Measurements from ENCODE around the gene ACKR4.
"Not testable (repeated sequence)": the region's sequence is repeated elsewhere in the genome, so short reads cannot be mapped to it uniquely, and the experiment has no call there.

The ACKR4 gene

GRCh38 chr3:132596816-132597433 lies at the start of gene ACKR4:
Gene ACKR4, plus strand, starts transcription at chr3:132597270. Its CDS starts 3,128 bp downstream, at chr3:132600398.
- DNase-seq (ENCODE audit: low spot score) = no peak

GRCh38 chr3:132549169-132549568 lies 47.9 kb upstream of the ACKR4 start:
- no peak for DNase-seq (ENCODE audit: low spot score)

DNA sequence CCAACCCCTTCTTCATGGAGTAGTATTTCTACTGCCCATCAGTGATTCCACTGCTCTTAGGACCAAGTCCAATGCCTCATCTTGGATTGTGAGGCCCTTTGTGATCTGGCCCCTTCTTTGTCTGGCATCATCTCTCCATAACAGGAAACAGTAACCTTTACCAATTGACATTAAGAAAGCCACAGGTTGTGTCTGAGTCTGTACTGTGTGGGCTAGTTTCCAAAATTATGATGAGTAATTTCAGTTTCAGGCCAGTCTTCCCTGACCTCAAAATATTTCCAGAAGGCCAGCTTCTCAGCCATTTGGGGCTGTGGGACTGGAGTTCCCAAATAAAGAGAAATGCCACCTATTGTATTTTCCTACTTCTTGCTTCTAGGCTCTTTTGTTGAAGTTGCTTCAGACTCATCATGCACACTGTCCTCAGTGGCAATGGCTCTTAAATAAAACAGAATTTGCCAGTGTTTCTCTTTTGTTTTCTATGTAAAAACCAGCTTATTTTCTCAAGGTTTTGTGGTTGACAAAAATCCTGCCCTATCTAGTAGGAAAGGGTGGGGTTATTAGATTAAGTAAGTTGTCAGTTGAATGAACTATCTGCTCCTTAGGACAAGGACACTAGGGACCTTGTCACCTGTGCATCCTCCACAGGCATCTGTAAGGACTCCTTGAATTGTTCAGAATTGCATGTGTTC lies 47.0 kb upstream of the ACKR4 start:
- DNase-seq (ENCODE audit: low spot score) = no peak

GRCh38 chr3:132550579-132551305 lies 46.3 kb upstream of the ACKR4 start:
- DNase-seq (ENCODE audit: low spot score) = no peak

DNA sequence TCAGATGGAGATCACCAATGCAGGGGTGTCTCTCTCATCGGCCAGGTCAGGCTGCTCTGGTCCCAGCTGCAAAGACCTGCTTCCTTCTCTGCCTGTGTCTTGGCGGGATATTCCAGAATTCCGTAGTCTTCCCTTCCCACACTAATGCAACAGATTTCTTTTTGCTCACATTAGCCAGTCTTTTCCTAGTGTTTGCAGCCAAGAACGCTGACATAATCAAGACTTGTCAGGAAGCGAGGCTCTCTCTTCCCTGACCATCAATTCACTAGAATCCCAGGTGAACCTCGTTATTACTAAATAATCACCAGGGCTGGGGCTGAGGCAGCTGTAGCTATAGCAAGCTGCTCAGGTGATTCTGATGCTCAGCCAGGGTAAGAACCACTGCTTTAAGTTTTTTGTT lies 43.2 kb upstream of the ACKR4 start:
- no peak for DNase-seq (ENCODE audit: low spot score)

DNA sequence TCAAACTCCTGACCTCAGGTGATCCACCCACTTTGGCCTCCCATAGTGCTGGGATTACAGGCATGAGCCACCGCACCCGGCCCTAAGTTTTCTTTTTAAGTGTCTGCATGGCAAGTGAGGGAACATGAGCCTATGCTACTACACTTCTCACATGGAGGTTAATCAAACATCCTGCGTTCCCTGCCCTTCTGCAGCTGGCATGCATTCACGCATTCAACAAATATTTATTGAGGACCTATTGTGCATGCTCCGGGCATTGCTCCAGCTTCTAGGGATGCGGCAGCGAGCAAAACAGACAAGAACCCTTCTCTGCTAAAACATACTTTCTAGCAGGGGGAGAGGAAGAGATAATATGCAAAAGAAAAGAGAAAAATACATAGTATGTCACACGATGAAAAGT lies 42.6 kb upstream of the ACKR4 start:
- peak; percentile 29 for DNase-seq (ENCODE audit: low spot score)

GRCh38 chr3:132555306-132556035 lies 41.6 kb upstream of the ACKR4 start:
- DNase-seq (ENCODE audit: low spot score) = no peak

- DNase-seq (ENCODE audit: low spot score) = not testable (repeated sequence)
These were observed 41.1 kb upstream of the ACKR4 start for GRCh38 chr3:132556036-132556386.

- no peak for DNase-seq (ENCODE audit: low spot score)
These were observed 40.4 kb upstream of the ACKR4 start for GRCh38 chr3:132556508-132557159.

DNA sequence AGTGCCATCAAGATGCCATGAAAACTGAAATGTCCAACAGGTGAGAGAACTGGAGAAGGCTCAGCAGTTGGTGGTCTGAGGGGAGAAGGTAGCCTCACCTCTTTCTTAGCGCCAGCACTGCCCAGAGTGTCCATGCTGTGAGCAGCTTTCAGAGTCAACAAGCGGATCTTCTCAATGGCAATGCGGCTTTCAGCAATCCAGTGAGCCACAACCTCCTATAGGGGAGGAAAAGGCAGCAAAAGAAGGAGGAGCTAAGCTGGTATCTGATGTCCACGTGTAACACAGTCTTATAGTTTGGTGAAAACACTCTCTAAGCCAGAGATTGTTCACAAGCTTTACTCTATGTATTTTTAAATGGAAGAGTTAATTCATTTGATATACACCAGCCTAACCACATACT lies 36.1 kb upstream of the ACKR4 start:
- DNase-seq (ENCODE audit: low spot score) = no peak

GRCh38 chr3:132563420-132564069 lies 33.5 kb upstream of the ACKR4 start:
- no peak for DNase-seq (ENCODE audit: low spot score)

GRCh38 chr3:132564070-132564465 lies 33.0 kb upstream of the ACKR4 start:
- DNase-seq (ENCODE audit: low spot score) = no peak

DNA sequence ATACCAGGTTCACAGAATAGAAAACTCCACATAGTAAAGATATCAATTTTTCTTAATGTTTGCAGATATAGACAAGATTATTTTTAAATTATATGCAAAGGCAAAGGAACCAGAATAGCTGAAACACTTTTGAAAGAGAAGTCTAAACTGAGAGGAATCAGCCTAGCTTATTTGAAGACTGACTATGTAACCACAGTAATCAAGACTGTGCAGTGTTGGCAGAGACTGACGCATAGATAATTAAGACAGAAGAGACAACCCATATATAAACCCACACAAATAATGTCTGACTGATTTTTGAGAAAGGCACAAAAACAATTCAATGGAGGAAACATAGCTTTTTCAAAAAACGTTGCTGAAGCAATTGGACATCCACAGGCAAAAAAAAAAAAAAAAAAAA lies 28.6 kb upstream of the ACKR4 start:
- DNase-seq (ENCODE audit: low spot score) = no peak

DNA sequence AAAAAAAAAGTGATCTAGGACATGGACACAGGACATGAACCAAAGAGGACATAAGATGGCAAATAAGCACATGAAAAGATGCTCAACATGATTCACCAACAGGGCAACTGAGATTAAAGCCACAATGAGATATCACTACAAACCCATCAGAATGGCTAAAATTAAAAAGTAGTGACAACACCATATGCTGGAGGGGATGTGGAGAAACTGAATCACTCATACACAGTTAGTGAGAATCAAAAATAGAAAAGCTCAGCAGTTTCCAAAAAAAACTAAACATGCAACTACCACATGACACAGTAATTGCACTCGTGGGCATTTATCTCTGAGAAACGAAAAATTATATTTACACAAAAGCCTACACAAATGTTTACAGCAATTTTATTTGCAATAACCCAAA lies 27.9 kb upstream of the ACKR4 start:
- peak; percentile 9 for DNase-seq (ENCODE audit: low spot score)

DNA sequence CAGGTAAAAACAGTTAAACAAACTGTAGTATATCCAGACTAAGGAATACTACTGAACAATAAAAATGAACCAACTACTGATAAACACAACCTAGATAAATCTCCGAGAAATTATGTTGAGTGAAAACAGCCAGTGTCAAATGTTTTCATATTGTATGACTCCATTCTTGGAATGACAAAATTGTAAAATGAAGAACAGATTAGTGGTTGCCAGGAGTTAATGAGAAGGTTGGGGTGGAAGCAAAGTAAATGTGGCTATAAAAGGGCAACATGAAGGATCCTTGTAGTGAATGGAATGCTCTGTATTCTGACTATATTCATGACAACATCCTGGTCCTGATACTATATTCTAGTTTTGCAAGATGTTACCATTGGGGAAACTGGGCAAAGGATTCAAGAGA lies 27.5 kb upstream of the ACKR4 start:
- no peak for DNase-seq (ENCODE audit: low spot score)

DNA sequence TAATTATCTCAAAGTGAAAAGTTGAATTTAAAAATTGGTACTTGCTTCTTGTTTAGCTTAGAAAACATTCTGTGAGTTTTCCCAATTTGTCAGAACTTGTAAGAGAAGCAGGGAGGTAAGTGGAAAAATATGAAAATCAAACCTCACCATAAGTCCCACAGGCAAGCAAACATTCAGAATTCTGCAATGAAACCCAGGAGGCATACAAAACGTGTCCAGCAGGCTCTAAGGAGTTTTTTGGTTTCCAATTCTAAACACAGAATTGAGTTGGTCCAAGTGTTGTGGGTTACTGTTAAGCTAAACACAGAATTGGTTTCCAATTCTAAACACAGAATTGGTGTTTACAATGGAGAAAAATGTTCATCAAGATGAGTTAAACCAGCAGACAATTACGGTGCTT lies 27.1 kb upstream of the ACKR4 start:
- no peak for DNase-seq (ENCODE audit: low spot score)

DNA sequence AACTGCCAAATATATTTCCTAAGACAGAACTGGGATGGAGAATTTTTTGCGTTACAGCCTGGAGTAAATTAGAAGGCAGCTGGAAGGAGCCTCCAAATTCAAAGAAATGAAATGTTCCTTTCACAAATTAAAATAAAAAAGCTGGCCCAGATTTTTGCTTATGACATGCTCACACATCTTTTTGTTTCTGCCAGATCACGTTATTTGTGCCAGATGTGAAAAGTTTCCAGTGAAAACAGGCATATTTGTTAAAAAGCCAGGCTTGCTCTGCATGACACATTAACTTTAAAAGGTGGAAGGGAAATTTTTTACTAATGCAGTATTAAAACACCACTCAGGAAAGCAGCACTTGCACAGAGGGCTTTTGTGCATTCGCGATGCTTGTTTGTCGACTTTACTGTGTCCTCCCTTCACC lies 23.3 kb upstream of the ACKR4 start:
- no peak for DNase-seq (ENCODE audit: low spot score)

- DNase-seq (ENCODE audit: low spot score) = no peak
These were observed 9.7 kb upstream of the ACKR4 start for GRCh38 chr3:132587401-132587800.

DNA sequence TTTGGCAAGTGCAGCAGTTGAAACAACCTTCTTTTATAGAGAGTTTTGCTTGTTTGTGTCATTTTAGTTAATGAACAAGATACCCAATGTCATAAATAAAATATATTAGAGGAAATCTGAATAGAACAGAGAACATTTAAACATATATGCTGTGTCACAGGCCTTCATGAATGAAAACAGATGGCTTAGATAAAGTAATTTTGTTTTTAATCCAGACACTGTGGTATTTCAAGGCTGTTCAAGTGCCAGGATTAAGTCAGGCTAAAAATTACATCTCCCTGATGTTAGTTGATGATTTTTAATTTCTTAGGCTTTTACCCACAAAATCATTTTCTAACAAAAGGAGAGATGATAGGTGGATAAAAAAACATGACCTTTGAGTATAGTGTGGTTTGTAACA lies 4.9 kb upstream of the ACKR4 start:
- no peak for DNase-seq (ENCODE audit: low spot score)

DNA sequence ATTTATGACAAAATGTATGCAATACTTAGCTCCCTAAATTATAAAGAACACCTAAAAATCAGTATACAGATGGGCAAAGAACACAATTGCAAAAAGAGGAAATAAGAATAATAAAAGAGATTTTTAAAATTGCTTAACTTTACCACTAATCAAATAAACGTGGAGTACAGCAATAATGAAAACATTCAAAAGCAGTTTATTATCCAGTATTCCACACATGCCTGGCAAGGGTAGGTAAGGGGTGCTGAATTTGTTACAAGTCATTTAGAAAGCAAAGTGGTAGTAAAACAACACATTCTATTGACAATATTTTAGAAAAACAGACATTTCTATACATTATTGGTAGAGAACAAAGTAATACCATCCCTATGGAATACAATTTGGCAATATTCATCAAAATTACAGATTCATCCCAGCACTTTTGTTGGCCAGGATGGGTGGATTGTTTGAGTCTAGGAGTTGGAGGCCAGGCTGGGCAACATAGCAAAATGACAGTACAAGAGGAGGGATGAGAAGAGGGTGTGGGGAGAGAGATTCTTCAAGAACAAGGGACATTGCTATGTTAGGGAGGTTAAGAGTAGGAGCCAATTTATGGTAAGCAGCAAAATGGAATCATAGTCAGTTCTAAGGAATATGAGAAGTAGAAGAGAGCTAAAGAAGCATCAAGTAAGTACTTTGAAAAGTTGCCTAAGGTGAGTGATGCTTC lies 3.7 kb upstream of the ACKR4 start:
- no peak for DNase-seq (ENCODE audit: low spot score)

DNA sequence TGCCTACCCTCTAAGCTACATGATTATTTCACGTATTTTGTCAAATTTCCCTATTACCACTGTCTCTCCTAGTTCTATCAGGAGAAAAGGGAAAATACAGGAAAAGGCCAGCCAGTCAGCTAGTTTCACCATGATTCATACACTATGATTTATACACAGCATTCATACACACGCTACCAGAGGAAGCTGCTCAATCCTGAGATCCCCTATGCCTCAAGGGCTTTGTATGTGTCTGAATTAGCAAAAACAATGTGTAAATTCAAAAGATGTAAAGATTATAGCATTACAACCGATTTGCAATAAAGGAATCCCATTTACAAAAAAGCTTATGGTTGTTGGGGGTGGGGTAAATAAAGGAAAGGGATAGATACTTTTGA lies 3.1 kb upstream of the ACKR4 start:
- no peak for DNase-seq (ENCODE audit: low spot score)

Data from Ammon's horn (tissue), 1 donor.